Measurements from ENCODE around the gene TRAPPC6A. TPM values are rescaled to one million over a fixed set of nuclear protein-coding genes. Genes with fewer than 3 reads are reported as not detected.

TRAPPC6A gene
- total and polyA plus RNA-seq, 2 of the 13 experiments (the other 11 are each of a cell fraction or from before 2014, with no cell fraction given) = 6.5 to 21.0 TPM

DNA sequence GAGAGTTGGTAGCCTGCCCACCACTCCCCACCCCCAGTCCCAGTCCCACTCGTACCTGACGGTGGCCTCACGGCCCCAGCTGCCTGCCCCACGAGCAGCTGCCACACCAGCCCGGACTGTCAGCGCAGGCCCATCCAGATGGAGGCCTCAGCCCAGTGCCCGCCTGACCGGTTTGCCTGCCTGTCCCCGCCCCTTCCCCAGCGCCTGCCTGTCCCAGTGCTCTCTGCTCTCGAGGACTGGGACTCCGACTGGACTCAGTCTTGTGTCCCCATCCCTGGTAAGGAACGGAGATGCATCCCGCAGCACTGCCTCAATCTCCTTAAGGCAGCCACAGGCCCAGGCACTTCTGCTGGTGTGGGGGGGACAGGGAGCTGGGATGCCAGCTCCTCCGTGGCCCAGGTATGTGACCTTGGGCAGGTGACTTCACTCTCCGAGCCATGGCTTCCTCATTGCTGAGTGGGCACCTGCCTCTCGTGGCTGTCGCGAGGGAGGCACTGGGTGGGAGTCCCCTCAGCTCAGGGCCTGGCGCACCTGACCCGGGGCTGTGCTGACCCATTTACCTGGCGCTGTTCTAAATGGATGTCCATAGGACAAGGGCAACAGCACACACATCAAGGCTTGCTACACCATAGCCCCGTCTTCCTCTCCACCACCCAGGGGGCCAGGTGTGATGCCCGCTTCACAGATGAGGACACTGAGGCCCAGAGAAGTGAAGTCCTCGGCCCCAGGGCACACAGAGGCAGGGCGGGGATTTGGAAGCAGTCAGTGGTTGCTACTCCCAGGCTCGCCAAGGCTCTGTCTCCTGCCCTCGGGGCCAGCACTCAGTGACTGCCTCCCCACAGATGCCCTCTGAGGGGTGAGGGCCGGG is 16.9 kb downstream of the TRAPPC6A start, which contains the start of gene NKPD1:
NKPD1 (minus strand) TSS at position 113 of the 868 bp plus-strand sequence. CDS start 832 bp downstream, outside the sequence.
- CTCF ChIA-PET (ENCODE audit: low intra/inter-chr PET ratio, low total read pairs) = interaction anchor here (1.8 kb wide), 1 partner anchor 26 kb away, joined by 8 read pairs; no protein-coding TSS in a partner anchor
- H2AFZ ChIP-seq (ENCODE audit: low read length) = no peak within 1 kb of the TSS
- BruUV-seq (replicated peaks) = no TSS peak
- H3K9ac ChIP-seq (ENCODE audit: insufficient read depth, low read depth, low read length) = no peak within 1 kb of the TSS
- H3K36me3 ChIP-seq (replicated peaks in 1 of 2; ENCODE audit: control insufficient read depth in 1 of 2, insufficient read depth in 2 of 2, low read length in 2 of 2) = no peaks in the 10 kb centered on the region
- peak within 1 kb of the TSS in 1 of 3 experiments; percentile 21; a peak in 1 of 6 replicates for H3K4me3 ChIP-seq (replicated peaks in 1 of 3; ENCODE audit: insufficient read depth in 1 of 3, low read depth in 2 of 3, low read length in 3 of 3)
- intact Hi-C loops (cut with micrococcal nuclease; ENCODE audit: unreplicated experiment) (no loop called here), in situ Hi-C loops (cut with HindIII; ENCODE audit: extremely low pct_ligation_motif_present, low pct_unique_long_range_greater_than_20kb) (no loop called here)
- no peaks in the 10 kb centered on the region for H3K79me2 ChIP-seq (ENCODE audit: insufficient read depth, low read length)
- no peaks in the 10 kb centered on the region for H3K9me3 ChIP-seq (ENCODE audit: low read length)
- no peak for DNase-seq (ENCODE audit: low spot score)
- peak; percentile 17 for ATAC-seq
- H3K4me1 ChIP-seq (ENCODE audit: insufficient read depth, low read length) = peaks cover 91% of the 10 kb centered on the region
- H4K20me1 ChIP-seq (ENCODE audit: insufficient read depth, low read length) = no peaks in the 10 kb centered on the region
- POLR2A ChIA-PET = no interaction called here
- peaks cover 12 to 54% of the 10 kb centered on the region in 2 experiments; a peak in 4 of 5 replicates for H3K27me3 ChIP-seq (ENCODE audit: control insufficient read depth in 1 of 2, insufficient read depth in 2 of 2, low read length in 2 of 2)
- peak within 1 kb of the TSS; percentile 42; the same call in 1 of the 2 replicates for H3K4me2 ChIP-seq (ENCODE audit: low read depth, low read length)
- WGBS (ENCODE audit: low lambda C conversion rate) = no CpG with 5 or more reads among the region's 29 CpGs
- no peak for FAIRE-seq
- H3K27ac ChIP-seq (ENCODE audit: extremely low read length, insufficient read depth, low read length) = no peak within 1 kb of the TSS
- TF ChIP-seq AGO2 (optimal IDR thresholded peaks at IDR 0.05; ENCODE audit: low read depth, low read length) (peak; percentile 15), ZBTB7A (CRISPR knock-in tag; IDR thresholded peaks at IDR 0.05) (no peak), AGO1 (IDR thresholded peaks at IDR 0.05; ENCODE audit: low read depth, low read length, poor library complexity, severe bottlenecking) (no peak), HNRNPK (IDR thresholded peaks at IDR 0.05; ENCODE audit: low read depth, low read length, poor library complexity, severe bottlenecking) (peak; percentile 18), ZNF724P (CRISPR knock-in tag; IDR thresholded peaks at IDR 0.05; ENCODE audit: borderline replicate concordance) (no peak), ZNF768 (CRISPR knock-in tag; IDR thresholded peaks at IDR 0.05) (peak; percentile 55; the same call in 1 of the 2 replicates)
- TF ChIP-seq, protein P1, sequence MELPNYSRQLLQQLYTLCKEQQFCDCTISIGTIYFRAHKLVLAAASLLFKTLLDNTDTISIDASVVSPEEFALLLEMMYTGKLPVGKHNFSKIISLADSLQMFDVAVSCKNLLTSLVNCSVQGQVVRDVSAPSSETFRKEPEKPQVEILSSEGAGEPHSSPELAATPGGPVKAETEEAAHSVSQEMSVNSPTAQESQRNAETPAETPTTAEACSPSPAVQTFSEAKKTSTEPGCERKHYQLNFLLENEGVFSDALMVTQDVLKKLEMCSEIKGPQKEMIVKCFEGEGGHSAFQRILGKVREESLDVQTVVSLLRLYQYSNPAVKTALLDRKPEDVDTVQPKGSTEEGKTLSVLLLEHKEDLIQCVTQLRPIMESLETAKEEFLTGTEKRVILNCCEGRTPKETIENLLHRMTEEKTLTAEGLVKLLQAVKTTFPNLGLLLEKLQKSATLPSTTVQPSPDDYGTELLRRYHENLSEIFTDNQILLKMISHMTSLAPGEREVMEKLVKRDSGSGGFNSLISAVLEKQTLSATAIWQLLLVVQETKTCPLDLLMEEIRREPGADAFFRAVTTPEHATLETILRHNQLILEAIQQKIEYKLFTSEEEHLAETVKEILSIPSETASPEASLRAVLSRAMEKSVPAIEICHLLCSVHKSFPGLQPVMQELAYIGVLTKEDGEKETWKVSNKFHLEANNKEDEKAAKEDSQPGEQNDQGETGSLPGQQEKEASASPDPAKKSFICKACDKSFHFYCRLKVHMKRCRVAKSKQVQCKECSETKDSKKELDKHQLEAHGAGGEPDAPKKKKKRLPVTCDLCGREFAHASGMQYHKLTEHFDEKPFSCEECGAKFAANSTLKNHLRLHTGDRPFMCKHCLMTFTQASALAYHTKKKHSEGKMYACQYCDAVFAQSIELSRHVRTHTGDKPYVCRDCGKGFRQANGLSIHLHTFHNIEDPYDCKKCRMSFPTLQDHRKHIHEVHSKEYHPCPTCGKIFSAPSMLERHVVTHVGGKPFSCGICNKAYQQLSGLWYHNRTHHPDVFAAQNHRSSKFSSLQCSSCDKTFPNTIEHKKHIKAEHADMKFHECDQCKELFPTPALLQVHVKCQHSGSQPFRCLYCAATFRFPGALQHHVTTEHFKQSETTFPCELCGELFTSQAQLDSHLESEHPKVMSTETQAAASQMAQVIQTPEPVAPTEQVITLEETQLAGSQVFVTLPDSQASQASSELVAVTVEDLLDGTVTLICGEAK (IDR thresholded peaks at IDR 0.05) = no peak
- TF ChIP-seq, protein P1 (CRISPR knock-in tag; IDR thresholded peaks at IDR 0.05) = 0 out of 2 replicates have a peak, but pooled peaks have one; percentile 13
- TF ChIP-seq, protein P2, sequence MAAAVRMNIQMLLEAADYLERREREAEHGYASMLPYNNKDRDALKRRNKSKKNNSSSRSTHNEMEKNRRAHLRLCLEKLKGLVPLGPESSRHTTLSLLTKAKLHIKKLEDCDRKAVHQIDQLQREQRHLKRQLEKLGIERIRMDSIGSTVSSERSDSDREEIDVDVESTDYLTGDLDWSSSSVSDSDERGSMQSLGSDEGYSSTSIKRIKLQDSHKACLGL (CRISPR knock-in tag; IDR thresholded peaks at IDR 0.05) = no peak
- TF ChIP-seq, protein P3, sequence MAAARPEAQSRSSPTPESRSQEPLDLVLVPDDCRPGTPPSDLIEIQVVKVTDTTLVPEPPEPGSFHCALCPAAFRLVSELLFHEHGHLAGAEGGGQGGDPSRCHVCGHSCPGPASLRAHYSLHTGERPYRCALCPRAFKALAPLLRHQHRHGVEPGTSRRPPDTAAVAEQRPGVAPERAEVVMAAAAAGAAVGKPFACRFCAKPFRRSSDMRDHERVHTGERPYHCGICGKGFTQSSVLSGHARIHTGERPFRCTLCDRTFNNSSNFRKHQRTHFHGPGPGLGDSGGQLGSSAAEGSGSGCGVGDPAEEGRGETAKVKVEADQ (CRISPR knock-in tag; IDR thresholded peaks at IDR 0.05; ENCODE audit: borderline replicate concordance) = no peak

All from HepG2 (cell line).